ENCODE results near the gene NBPF8. TPM values are rescaled to one million over a fixed set of nuclear protein-coding genes. Genes with fewer than 3 reads are reported as not detected.
A peak's percentile ranks its signal among the peaks of the same experiment; 100 is the strongest.
"Not testable (repeated sequence)": the region's sequence is repeated elsewhere in the genome, so short reads cannot be mapped to it uniquely, and the experiment has no call there.

The NBPF8 gene
- polyA plus RNA-seq (2012; ENCODE audit: insufficient read depth, insufficient read length), result 21.4 TPM

- H3K4me3 ChIP-seq (ENCODE audit: low read length), result peak within 1 kb of the TSS; percentile 60
- peak; percentile 28 for DNase-seq (ENCODE audit: low read depth, low spot score)
Observed at GRCh38 chr1:120414911-120415480, at the start of gene NBPF8. Gene NBPF8, plus strand, starts transcription at chr1:120415035. Its CDS starts 21,488 bp downstream, at chr1:120436523.

- not testable (repeated sequence) for DNase-seq (ENCODE audit: low read depth, low spot score); H3K4me3 ChIP-seq (ENCODE audit: low read length)
Observed at GRCh38 chr1:120367709-120368108, 47.1 kb upstream of the NBPF8 start.

- not testable (repeated sequence) for H3K4me3 ChIP-seq (ENCODE audit: low read length); DNase-seq (ENCODE audit: low read depth, low spot score)
Observed at GRCh38 chr1:120386651-120387050, 28.2 kb upstream of the NBPF8 start.

GRCh38 chr1:120388597-120389126 lies 26.2 kb upstream of the NBPF8 start:
- H3K4me3 ChIP-seq (ENCODE audit: low read length); DNase-seq (ENCODE audit: low read depth, low spot score): not testable (repeated sequence)

- H3K4me3 ChIP-seq (ENCODE audit: low read length); DNase-seq (ENCODE audit: low read depth, low spot score): not testable (repeated sequence)
Observed at GRCh38 chr1:120391365-120391764, 23.5 kb upstream of the NBPF8 start.

- not testable (repeated sequence) for H3K4me3 ChIP-seq (ENCODE audit: low read length); DNase-seq (ENCODE audit: low read depth, low spot score)
Observed at GRCh38 chr1:120393316-120394232, 21.3 kb upstream of the NBPF8 start.

GRCh38 chr1:120405348-120405747 lies 9.5 kb upstream of the NBPF8 start:
- H3K4me3 ChIP-seq (ENCODE audit: low read length); DNase-seq (ENCODE audit: low read depth, low spot score): not testable (repeated sequence)

- peak overlapping the region; percentile 60 for H3K4me3 ChIP-seq (ENCODE audit: low read length)
- DNase-seq (ENCODE audit: low read depth, low spot score), result not testable (repeated sequence)
Observed at GRCh38 chr1:120414451-120414850, 384 bp upstream of the NBPF8 start.

GRCh38 chr1:120415492-120415961 lies 692 bp downstream of the NBPF8 start:
- DNase-seq (ENCODE audit: low read depth, low spot score), result peak; percentile 26
- H3K4me3 ChIP-seq (ENCODE audit: low read length), result peak overlapping the region; percentile 60

- DNase-seq (ENCODE audit: low read depth, low spot score); H3K4me3 ChIP-seq (ENCODE audit: low read length): not testable (repeated sequence)
Observed at GRCh38 chr1:120425063-120425462, 10.2 kb downstream of the NBPF8 start.

GRCh38 chr1:120431626-120432025 lies 16.8 kb downstream of the NBPF8 start:
- not testable (repeated sequence) for DNase-seq (ENCODE audit: low read depth, low spot score); H3K4me3 ChIP-seq (ENCODE audit: low read length)

- not testable (repeated sequence) for DNase-seq (ENCODE audit: low read depth, low spot score)
Observed at GRCh38 chr1:120433831-120434230, 19.0 kb downstream of the NBPF8 start.

GRCh38 chr1:120449124-120449523 lies 34.3 kb downstream of the NBPF8 start:
- not testable (repeated sequence) for DNase-seq (ENCODE audit: low read depth, low spot score); H3K4me3 ChIP-seq (ENCODE audit: low read length)

More at GRCh38 chr1:120433831-120434230, 19.0 kb downstream of the NBPF8 start:
- H3K4me3 ChIP-seq (ENCODE audit: low read length), result not testable (repeated sequence)
